OCI-LY1 (cell line): ENCODE results near the gene ANKRD34A.

Experiments
- CTCF ChIP-seq: fragments of 200-600 bp; sonication (generic), shearing (Covaris generic); IDR thresholded peaks from 2 replicates; pipeline ENCODE4 v1.5.1; 2017; ENCODE audit warnings: mild to moderate bottlenecking, antibody characterized with exemption, low read length, moderate library complexity, mixed read lengths
- EZH2 ChIP-seq: fragments of 200-600 bp; sonication (generic), shearing (Covaris generic); IDR thresholded peaks from 2 replicates; pipeline ENCODE4 v1.8.0; 2017; ENCODE audit warnings: borderline replicate concordance, mixed run types, mild to moderate bottlenecking, antibody characterized with exemption, low read length, moderate library complexity, mixed read lengths

DNA sequence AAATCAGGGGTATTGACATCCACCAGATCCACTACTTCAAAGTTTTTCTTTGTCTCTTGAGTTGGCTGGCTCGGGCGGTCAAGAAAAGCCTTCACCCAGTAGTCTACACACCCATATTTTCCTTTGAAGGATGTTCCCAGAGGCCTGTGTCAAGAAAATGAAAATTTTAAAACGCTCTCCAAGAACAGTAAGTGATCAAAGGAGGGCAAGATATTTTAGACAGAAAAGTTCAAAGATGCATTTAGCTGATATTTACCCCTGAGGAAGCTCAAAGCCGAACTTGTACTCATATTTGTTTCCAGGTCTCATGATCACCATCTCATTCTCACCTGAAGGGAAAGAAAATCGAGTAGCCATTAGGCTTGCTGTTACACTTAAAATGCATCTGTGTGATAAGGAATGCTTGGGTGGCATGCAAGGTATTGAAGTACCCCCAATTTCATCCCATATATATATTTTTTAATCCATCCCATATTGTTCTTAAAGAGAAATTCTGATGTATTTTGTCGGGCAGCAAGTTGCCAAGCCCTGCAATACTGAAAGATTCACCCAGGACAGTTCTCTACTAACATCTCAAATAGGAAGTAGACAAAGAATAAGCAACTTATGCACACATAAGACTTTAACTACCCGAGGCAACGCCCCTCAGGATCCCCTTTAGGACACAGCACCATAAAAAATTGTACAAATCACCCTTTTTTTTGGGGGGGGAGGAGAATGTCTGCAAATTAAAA, 30.9 kb upstream of the ANKRD34A start:
- no peak for TF ChIP-seq CTCF
- TF ChIP-seq EZH2 = no peak
